Thyroid gland (tissue), 4 donors: ENCODE measurements around the gene ACVR1B. TPM values are rescaled to one million over a fixed set of nuclear protein-coding genes. Genes with fewer than 3 reads are reported as not detected.

Source experiments
- DNase-seq, 2 donors: peaks; one replicate each; pipeline ENCODE4 v3.0.0-alpha.2; 2019
- H3K27ac ChIP-seq, 3 donors: fragments of 200-600 bp; sonication (generic); 1 replicate in 2 of 3; 2 replicates in 1 of 3; pipeline ENCODE4 v1.5.1; 2016 to 2019; ENCODE audit warnings: mild to moderate bottlenecking in 1 of 3, moderate library complexity in 1 of 3
- H3K27me3 ChIP-seq: fragments of 200-600 bp; sonication (generic); one replicate; pipeline ENCODE4 v1.5.1; 2019
- H3K36me3 ChIP-seq, 2 donors: fragments of 200-600 bp; sonication (generic); one replicate each; pipeline ENCODE4 v1.5.1; 2016 to 2019
- H3K4me1 ChIP-seq, 2 donors: fragments of 200-600 bp; sonication (generic); one replicate each; pipeline ENCODE4 v1.5.1; 2017 to 2019
- H3K4me3 ChIP-seq, 3 donors: fragments of 200-600 bp; sonication (generic); replicated peaks in 1 of 3; 1 replicate in 2 of 3; 2 replicates in 1 of 3; pipeline ENCODE4 v1.5.1; 2016; ENCODE audit warnings: mild to moderate bottlenecking in 1 of 3
- H3K9me3 ChIP-seq: fragments of 200-600 bp; sonication (generic); one replicate; pipeline ENCODE4 v1.5.1; 2017
- POLR2A ChIP-seq, 2 donors: fragments of 450-650 bp; IDR thresholded peaks; one replicate each; pipeline ENCODE4 v1.6.1; 2017; ENCODE audit warnings: antibody characterized with exemption in 2 of 2, mild to moderate bottlenecking in 2 of 2, moderate library complexity in 1 of 2
- WGBS, 2 donors: methylation state at CpG; one replicate each; pipeline ENCODE4 v1.1.5; 2017; 5-methylcytosine and 5-hydroxymethylcytosine counted together
- intact Hi-C: fragments of 100-400 bp; cut with DNase I; formaldehyde crosslinking; loops from one replicate; pipeline ENCODE4 v1.15.1; 2023
- total RNA-seq, 4 donors: library from RNA; depleted of rRNA; stranded (reverse); fragments of >200 nt; gene quantifications; one replicate each; pipeline ENCODE4 v1.2.3, GENCODE V29; 2016
- TF ChIP-seq, protein P1 (sequence below), 6 experiments: fragments of 200-600 bp in 3 of 6; fragments of 450-650 bp in 3 of 6; sonication (generic) in 3 of 6; IDR thresholded peaks; one replicate each; pipeline ENCODE4 v1.5.1; 2016 to 2019; ENCODE audit warnings: antibody characterized with exemption in 6 of 6, mild to moderate bottlenecking in 2 of 6, inconsistent platforms in 1 of 6, moderate library complexity in 1 of 6

Gene ACVR1B
- total RNA-seq, 4 donors from 2014 or later: 13.7 to 19.9 (median 19.2) TPM

DNA sequence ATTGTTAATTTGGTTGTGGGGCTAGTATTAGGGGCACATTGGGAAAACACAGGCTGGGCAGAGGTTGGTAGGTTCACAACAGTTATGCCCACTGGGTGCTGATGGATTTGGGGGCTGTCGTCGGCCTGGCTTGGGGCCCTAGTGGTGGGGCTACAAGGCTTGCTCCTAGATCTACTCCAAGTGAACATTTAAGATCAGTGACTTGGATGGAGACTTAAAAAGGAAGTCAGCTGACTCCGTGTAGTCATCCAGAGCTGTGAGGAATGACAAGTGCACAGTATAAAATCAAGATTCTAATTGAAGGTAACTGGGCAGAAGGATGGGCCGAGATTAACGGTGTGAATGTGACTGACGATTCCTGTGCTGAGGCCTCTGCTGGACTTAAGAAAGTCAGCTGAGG lies 86.9 kb downstream of the ACVR1B start:
- Histone ChIP-seq H3K9me3 (no peaks in the 10 kb centered on the region), H3K27me3 (no peaks in the 10 kb centered on the region), H3K27ac (peak overlapping the region; percentile 86 to 98 (median 95)), H3K4me1 (peaks cover 40 to 73% of the 10 kb centered on the region in 2 donors), H3K4me3 (peak overlapping the region in 1 of 3 donors; percentile 81), H3K36me3 (no peaks in the 10 kb centered on the region)
- peak in 1 of 2 donors; percentile 43 for TF ChIP-seq POLR2A (IDR thresholded peaks at IDR 0.05)
- TF ChIP-seq, protein P1, sequence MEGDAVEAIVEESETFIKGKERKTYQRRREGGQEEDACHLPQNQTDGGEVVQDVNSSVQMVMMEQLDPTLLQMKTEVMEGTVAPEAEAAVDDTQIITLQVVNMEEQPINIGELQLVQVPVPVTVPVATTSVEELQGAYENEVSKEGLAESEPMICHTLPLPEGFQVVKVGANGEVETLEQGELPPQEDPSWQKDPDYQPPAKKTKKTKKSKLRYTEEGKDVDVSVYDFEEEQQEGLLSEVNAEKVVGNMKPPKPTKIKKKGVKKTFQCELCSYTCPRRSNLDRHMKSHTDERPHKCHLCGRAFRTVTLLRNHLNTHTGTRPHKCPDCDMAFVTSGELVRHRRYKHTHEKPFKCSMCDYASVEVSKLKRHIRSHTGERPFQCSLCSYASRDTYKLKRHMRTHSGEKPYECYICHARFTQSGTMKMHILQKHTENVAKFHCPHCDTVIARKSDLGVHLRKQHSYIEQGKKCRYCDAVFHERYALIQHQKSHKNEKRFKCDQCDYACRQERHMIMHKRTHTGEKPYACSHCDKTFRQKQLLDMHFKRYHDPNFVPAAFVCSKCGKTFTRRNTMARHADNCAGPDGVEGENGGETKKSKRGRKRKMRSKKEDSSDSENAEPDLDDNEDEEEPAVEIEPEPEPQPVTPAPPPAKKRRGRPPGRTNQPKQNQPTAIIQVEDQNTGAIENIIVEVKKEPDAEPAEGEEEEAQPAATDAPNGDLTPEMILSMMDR (IDR thresholded peaks at IDR 0.05): peak in 1 of 6 experiments; percentile 4
- DNase-seq: no peak
- intact Hi-C loops: no loop called here
- WGBS, 2 donors: 57 to 64% methylated on average over 6 of the region's 6 CpGs

DNA sequence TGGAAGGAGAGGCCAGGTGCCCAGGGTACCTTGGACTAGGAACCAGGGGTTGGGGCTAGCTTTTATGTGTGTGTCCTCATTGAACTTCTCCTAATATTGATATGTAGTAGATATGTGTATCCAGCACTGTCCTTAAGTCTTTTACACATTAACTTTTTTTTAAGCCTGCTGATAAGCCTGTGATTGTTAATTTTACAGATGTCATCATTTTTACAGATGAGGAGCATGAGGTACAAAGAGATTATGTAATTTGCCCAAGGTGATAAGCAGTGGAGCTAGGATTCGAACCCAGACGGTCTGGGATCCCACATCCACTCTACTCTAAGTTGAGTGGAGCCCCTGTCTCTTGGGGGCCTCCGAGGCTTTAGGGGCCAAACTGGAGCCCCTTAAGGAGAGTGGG lies 89.5 kb downstream of the ACVR1B start:
- 77 to 92% methylated on average over 3 of the region's 3 CpGs for WGBS, 2 donors
- no peaks in the 10 kb centered on the region for H3K36me3 ChIP-seq
- H3K27ac ChIP-seq: peak overlapping the region; percentile 95 to 98 (median 95)
- peaks cover 53 to 86% of the 10 kb centered on the region in 2 donors for H3K4me1 ChIP-seq
- TF ChIP-seq, protein P1 (IDR thresholded peaks at IDR 0.05): no peak
- TF ChIP-seq POLR2A (IDR thresholded peaks at IDR 0.05): no peak
- no peaks in the 10 kb centered on the region for H3K9me3 ChIP-seq
- no peak for DNase-seq
- intact Hi-C loops: no loop called here
- H3K4me3 ChIP-seq: no peak overlapping the region
- no peaks in the 10 kb centered on the region for H3K27me3 ChIP-seq

DNA sequence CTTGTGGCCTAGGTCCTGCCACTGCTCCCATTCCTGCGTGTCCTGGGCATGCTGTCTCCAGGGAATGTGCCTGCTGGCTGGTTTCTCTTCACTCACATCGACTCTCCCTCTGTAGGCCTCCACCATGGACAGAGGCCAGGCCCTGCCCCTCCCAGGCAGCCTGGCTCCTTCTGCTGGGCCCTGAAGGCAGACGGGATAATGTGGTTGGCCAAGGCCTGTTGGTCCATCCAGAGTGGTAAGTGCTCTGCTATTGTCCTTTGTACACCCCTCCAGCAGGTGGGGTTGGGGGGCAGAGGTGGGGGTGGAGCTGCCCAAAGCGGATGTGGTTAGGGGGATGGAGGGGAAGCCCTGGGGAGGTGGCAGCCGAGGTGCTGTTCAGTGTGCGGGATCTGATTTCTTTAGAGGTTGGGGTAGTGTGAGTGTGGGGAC lies 90.2 kb downstream of the ACVR1B start:
- Histone ChIP-seq H3K4me3 (no peak overlapping the region), H3K27ac (peak overlapping the region; percentile 95 to 98 (median 95)), H3K27me3 (no peaks in the 10 kb centered on the region), H3K4me1 (peaks cover 46 to 86% of the 10 kb centered on the region in 2 donors), H3K9me3 (no peaks in the 10 kb centered on the region), H3K36me3 (no peaks in the 10 kb centered on the region)
- intact Hi-C loops: no loop called here
- TF ChIP-seq, protein P1 (IDR thresholded peaks at IDR 0.05): no peak
- TF ChIP-seq POLR2A (IDR thresholded peaks at IDR 0.05): no peak
- peak; percentile 55 to 62 for DNase-seq
- WGBS, 2 donors: 51 to 64% methylated on average over 5 of the region's 6 CpGs

DNA sequence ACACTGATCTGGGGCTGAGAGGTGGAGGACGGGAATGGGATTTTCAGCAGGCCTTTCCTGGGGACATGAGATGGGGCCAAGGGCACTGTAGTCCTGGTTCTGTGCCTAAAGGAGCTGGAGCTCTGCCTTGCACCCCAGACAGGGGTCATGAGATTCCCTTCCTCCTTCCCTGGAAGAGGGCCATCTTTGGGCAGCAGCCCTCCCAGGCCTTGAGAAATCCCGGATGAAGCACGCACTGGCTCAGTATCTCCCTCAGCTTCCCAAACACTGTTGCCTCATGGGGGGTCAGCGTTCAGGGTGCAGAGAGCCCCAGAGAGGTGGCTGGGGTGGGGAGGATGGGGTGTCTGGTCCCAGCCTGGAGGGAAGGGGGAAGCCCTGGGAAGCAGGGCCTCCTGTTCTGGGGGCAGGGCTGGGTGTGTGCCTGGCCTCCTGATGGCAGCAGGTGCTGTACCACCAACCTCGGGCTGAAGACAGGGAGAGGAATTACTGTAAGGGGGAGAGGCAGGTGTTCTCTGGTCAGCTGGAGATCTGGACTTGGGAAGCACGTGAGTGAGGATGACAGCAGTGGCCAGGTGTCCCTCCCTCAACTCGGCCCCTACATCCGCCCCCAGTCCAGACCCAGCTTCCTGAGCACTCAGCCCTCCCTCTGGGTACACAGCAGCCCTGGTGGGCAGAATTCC lies 91.3 kb downstream of the ACVR1B start:
- intact Hi-C loops: no loop called here
- DNase-seq: no peak
- no peaks in the 10 kb centered on the region for H3K9me3 ChIP-seq
- WGBS, 2 donors: 47 to 52% methylated on average over 7 to 8 of the region's 8 CpGs
- no peaks in the 10 kb centered on the region for H3K27me3 ChIP-seq
- no peak for TF ChIP-seq POLR2A (IDR thresholded peaks at IDR 0.05)
- TF ChIP-seq, protein P1 (IDR thresholded peaks at IDR 0.05): no peak
- H3K4me1 ChIP-seq: peaks cover 42 to 86% of the 10 kb centered on the region in 2 donors
- H3K4me3 ChIP-seq: no peak overlapping the region
- no peaks in the 10 kb centered on the region for H3K36me3 ChIP-seq
- H3K27ac ChIP-seq: peak overlapping the region; percentile 95 to 98 (median 95)
